ENCODE data around the gene MATK. TPM values are rescaled to one million over a fixed set of nuclear protein-coding genes. Genes with fewer than 3 reads are reported as not detected.
"Not testable (repeated sequence)": the region's sequence is repeated elsewhere in the genome, so short reads cannot be mapped to it uniquely, and the experiment has no call there.

MATK gene
- total and polyA plus RNA-seq, 5 donors: 0.36 to 1.8 (median 0.85) TPM

- intact Hi-C loops (cut with DNase I); H3K4me3 ChIP-seq (ENCODE audit: low read length); H3K4me1 ChIP-seq (ENCODE audit: control insufficient read depth, insufficient read depth, low read length); H3K9me3 ChIP-seq (ENCODE audit: control insufficient read depth, low read length); H3K27ac ChIP-seq (ENCODE audit: low read length); ATAC-seq; H3K27me3 ChIP-seq (ENCODE audit: control insufficient read depth, insufficient read depth): not testable (repeated sequence)
- WGBS: over 99% methylated on average over 13 of the region's 13 CpGs
- peak in 2 of 3 donors; percentile 9 to 12 for DNase-seq
Measured at GRCh38 chr19:3758297-3758696, 27.9 kb downstream of the MATK start.

GRCh38 chr19:3757705-3758104 lies 28.5 kb downstream of the MATK start:
- H3K9me3 ChIP-seq (ENCODE audit: control insufficient read depth, low read length); H3K4me3 ChIP-seq (ENCODE audit: low read length); intact Hi-C loops (cut with DNase I); H3K4me1 ChIP-seq (ENCODE audit: control insufficient read depth, insufficient read depth, low read length); H3K27ac ChIP-seq (ENCODE audit: low read length); H3K27me3 ChIP-seq (ENCODE audit: control insufficient read depth, insufficient read depth); ATAC-seq: not testable (repeated sequence)
- WGBS: 95% methylated on average over 7 of the region's 7 CpGs
- peak in 1 of 3 donors; percentile 9 for DNase-seq

- DNase-seq (peak in 1 of 3 donors; percentile 60), ATAC-seq (peak in 1 of 2 donors; percentile 14)
- Histone ChIP-seq H3K4me3 (ENCODE audit: low read length) (no peak overlapping the region), H3K9me3 (ENCODE audit: control insufficient read depth, low read length) (no peaks in the 10 kb centered on the region), H3K27ac (ENCODE audit: low read length) (no peak overlapping the region), H3K27me3 (ENCODE audit: control insufficient read depth, insufficient read depth) (no peaks in the 10 kb centered on the region), H3K4me1 (ENCODE audit: control insufficient read depth, insufficient read depth, low read length) (no peaks in the 10 kb centered on the region)
- intact Hi-C loops (cut with DNase I): no loop called here
- WGBS: 95% methylated on average over 51 of the region's 51 CpGs
Measured at GRCh38 chr19:3753631-3754410, 32.4 kb downstream of the MATK start.

- H3K9me3 ChIP-seq (ENCODE audit: control insufficient read depth, low read length): no peaks in the 10 kb centered on the region
- DNase-seq (peak in 1 of 3 donors; percentile 62), ATAC-seq (no peak)
- H3K4me1 ChIP-seq (ENCODE audit: control insufficient read depth, insufficient read depth, low read length): no peaks in the 10 kb centered on the region
- 81% methylated on average over 25 of the region's 25 CpGs for WGBS
- intact Hi-C loops (cut with DNase I): no loop called here
- no peak overlapping the region for H3K27ac ChIP-seq (ENCODE audit: low read length)
- no peak overlapping the region for H3K4me3 ChIP-seq (ENCODE audit: low read length)
- no peaks in the 10 kb centered on the region for H3K27me3 ChIP-seq (ENCODE audit: control insufficient read depth, insufficient read depth)
Measured at GRCh38 chr19:3752492-3752891, 33.7 kb downstream of the MATK start.

- no peak for ATAC-seq
- 90% methylated on average over 30 of the region's 30 CpGs for WGBS
- Histone ChIP-seq H3K27me3 (ENCODE audit: control insufficient read depth, insufficient read depth) (no peaks in the 10 kb centered on the region), H3K27ac (ENCODE audit: low read length) (no peak overlapping the region), H3K4me1 (ENCODE audit: control insufficient read depth, insufficient read depth, low read length) (no peaks in the 10 kb centered on the region), H3K9me3 (ENCODE audit: control insufficient read depth, low read length) (no peaks in the 10 kb centered on the region), H3K4me3 (ENCODE audit: low read length) (no peak overlapping the region)
- DNase-seq: peak in 1 of 3 donors; percentile 56
- intact Hi-C loops (cut with DNase I): no loop called here
Measured at GRCh38 chr19:3751236-3751635, 34.9 kb downstream of the MATK start.

- Histone ChIP-seq H3K27me3 (ENCODE audit: control insufficient read depth, insufficient read depth) (no peaks in the 10 kb centered on the region), H3K9me3 (ENCODE audit: control insufficient read depth, low read length) (no peaks in the 10 kb centered on the region), H3K4me3 (ENCODE audit: low read length) (no peak overlapping the region), H3K27ac (ENCODE audit: low read length) (no peak overlapping the region), H3K4me1 (ENCODE audit: control insufficient read depth, insufficient read depth, low read length) (no peaks in the 10 kb centered on the region)
- WGBS: 96% methylated on average over 2 of the region's 2 CpGs
- DNase-seq (no peak), ATAC-seq (no peak)
- intact Hi-C loops (cut with DNase I): no loop called here
Measured at GRCh38 chr19:3750211-3750610, 36.0 kb downstream of the MATK start.

- no peaks in the 10 kb centered on the region for H3K27me3 ChIP-seq (ENCODE audit: control insufficient read depth, insufficient read depth)
- DNase-seq: peak in 1 of 3 donors; percentile 29
Measured at GRCh38 chr19:3748965-3749364, 37.2 kb downstream of the MATK start.

GRCh38 chr19:3746371-3747056 lies 39.7 kb downstream of the MATK start:
- ATAC-seq (no peak), DNase-seq (peak in 1 of 3 donors; percentile 53)
- intact Hi-C loops (cut with DNase I): no loop called here
- Histone ChIP-seq H3K27me3 (ENCODE audit: control insufficient read depth, insufficient read depth) (no peaks in the 10 kb centered on the region), H3K4me3 (ENCODE audit: low read length) (no peak overlapping the region), H3K27ac (ENCODE audit: low read length) (no peak overlapping the region), H3K9me3 (ENCODE audit: control insufficient read depth, low read length) (no peaks in the 10 kb centered on the region), H3K4me1 (ENCODE audit: control insufficient read depth, insufficient read depth, low read length) (no peaks in the 10 kb centered on the region)
- WGBS: 69% methylated on average over 31 of the region's 31 CpGs

More at GRCh38 chr19:3748965-3749364, 37.2 kb downstream of the MATK start:
- H3K4me3 ChIP-seq (ENCODE audit: low read length): no peak overlapping the region
- no peak overlapping the region for H3K27ac ChIP-seq (ENCODE audit: low read length)
- intact Hi-C loops (cut with DNase I): no loop called here
- ATAC-seq: no peak
- H3K4me1 ChIP-seq (ENCODE audit: control insufficient read depth, insufficient read depth, low read length): no peaks in the 10 kb centered on the region
- 79% methylated on average over 8 of the region's 8 CpGs for WGBS
- no peaks in the 10 kb centered on the region for H3K9me3 ChIP-seq (ENCODE audit: control insufficient read depth, low read length)

- ATAC-seq: no peak
- DNase-seq: peak in 1 of 3 donors; percentile 6
- Histone ChIP-seq H3K27ac (ENCODE audit: low read length) (no peak overlapping the region), H3K4me1 (ENCODE audit: control insufficient read depth, insufficient read depth, low read length) (no peaks in the 10 kb centered on the region), H3K4me3 (ENCODE audit: low read length) (no peak overlapping the region), H3K9me3 (ENCODE audit: control insufficient read depth, low read length) (no peaks in the 10 kb centered on the region), H3K27me3 (ENCODE audit: control insufficient read depth, insufficient read depth) (no peaks in the 10 kb centered on the region)
- intact Hi-C loops (cut with DNase I): no loop called here
- whole genome bisulfite sequencing: 57% methylated on average over 8 of the region's 8 CpGs
Measured at GRCh38 chr19:3745363-3746045, 40.7 kb downstream of the MATK start.

GRCh38 chr19:3743486-3743885 lies 42.7 kb downstream of the MATK start:
- WGBS: 94% methylated on average over 2 of the region's 2 CpGs
- Histone ChIP-seq H3K4me1 (ENCODE audit: control insufficient read depth, insufficient read depth, low read length) (no peaks in the 10 kb centered on the region), H3K27ac (ENCODE audit: low read length) (no peak overlapping the region), H3K27me3 (ENCODE audit: control insufficient read depth, insufficient read depth) (no peaks in the 10 kb centered on the region), H3K4me3 (ENCODE audit: low read length) (no peak overlapping the region), H3K9me3 (ENCODE audit: control insufficient read depth, low read length) (no peaks in the 10 kb centered on the region)
- no peak for DNase-seq
- no peak for ATAC-seq
- intact Hi-C loops (cut with DNase I): no loop called here

- Histone ChIP-seq H3K27ac (ENCODE audit: low read length) (no peak overlapping the region), H3K4me1 (ENCODE audit: control insufficient read depth, insufficient read depth, low read length) (no peaks in the 10 kb centered on the region), H3K4me3 (ENCODE audit: low read length) (no peak overlapping the region), H3K27me3 (ENCODE audit: control insufficient read depth, insufficient read depth) (no peaks in the 10 kb centered on the region), H3K9me3 (ENCODE audit: control insufficient read depth, low read length) (no peaks in the 10 kb centered on the region)
- ATAC-seq (no peak), DNase-seq (no peak)
- WGBS: 92% methylated on average over 24 of the region's 24 CpGs
- intact Hi-C loops (cut with DNase I): no loop called here
Measured at GRCh38 chr19:3740431-3740830, 45.8 kb downstream of the MATK start.

Measured in right cardiac atrium (tissue), 5 donors.